Mammary epithelial cell (primary cell): ENCODE measurements around the gene MBNL2.

ENCODE experiments used
- EZH2 ChIP-seq: IDR thresholded peaks from 2 replicates; pipeline ENCODE4 v1.6.1; 2012; ENCODE audit warnings: low read length, inconsistent platforms, borderline replicate concordance
- TF ChIP-seq, protein P1 (sequence below), 2 donors: IDR thresholded peaks in 1 of 2; conservative IDR thresholded peaks in 1 of 2; 2 replicates each; pipeline ENCODE4 v1.5.1; 2011 to 2012; ENCODE audit warnings: inconsistent platforms in 2 of 2, low read length in 2 of 2, mild to moderate bottlenecking in 2 of 2, control low read depth in 1 of 2, low read depth in 1 of 2; ENCODE audit not compliant: insufficient read depth in 1 of 2; ENCODE audit errors: extremely low read depth in 1 of 2

DNA sequence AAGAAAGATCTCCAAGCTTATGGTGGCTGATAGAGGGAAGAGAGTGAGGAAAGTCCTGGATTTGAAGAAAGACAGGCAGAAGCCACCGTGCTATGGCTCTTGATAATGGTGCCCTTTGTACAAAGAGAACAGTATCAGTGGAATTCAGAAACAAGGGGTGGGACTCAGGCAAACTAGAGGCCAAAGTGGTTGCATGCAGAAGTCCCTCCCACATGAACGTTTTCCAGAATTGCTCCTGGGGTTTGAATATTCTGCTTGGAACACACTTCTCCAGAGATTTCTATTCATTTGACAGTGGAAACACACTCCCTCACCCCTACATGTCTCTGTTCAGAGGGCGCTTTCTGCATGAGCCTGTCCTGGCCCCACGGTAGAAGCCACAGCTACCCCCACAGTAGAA is 10.1 kb upstream of the MBNL2 start:
- TF ChIP-seq EZH2: no peak
- TF ChIP-seq, protein P1, sequence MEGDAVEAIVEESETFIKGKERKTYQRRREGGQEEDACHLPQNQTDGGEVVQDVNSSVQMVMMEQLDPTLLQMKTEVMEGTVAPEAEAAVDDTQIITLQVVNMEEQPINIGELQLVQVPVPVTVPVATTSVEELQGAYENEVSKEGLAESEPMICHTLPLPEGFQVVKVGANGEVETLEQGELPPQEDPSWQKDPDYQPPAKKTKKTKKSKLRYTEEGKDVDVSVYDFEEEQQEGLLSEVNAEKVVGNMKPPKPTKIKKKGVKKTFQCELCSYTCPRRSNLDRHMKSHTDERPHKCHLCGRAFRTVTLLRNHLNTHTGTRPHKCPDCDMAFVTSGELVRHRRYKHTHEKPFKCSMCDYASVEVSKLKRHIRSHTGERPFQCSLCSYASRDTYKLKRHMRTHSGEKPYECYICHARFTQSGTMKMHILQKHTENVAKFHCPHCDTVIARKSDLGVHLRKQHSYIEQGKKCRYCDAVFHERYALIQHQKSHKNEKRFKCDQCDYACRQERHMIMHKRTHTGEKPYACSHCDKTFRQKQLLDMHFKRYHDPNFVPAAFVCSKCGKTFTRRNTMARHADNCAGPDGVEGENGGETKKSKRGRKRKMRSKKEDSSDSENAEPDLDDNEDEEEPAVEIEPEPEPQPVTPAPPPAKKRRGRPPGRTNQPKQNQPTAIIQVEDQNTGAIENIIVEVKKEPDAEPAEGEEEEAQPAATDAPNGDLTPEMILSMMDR (conservative IDR thresholded peaks at IDR 0.05 in 1 of 2, IDR thresholded peaks at IDR 0.05 in 1 of 2; ENCODE audit: extremely low read depth in 1 of 2, insufficient read depth in 1 of 2, low read depth in 1 of 2, low read length in 2 of 2): no peak
